G401 (cell line): ENCODE measurements around the gene SCMH1. TPM values are rescaled to one million over a fixed set of nuclear protein-coding genes. Genes with fewer than 3 reads are reported as not detected.

ENCODE experiments used
- DNase-seq: peaks from one replicate; pipeline ENCODE4 v3.0.0-alpha.2; 2015; ENCODE audit warnings: low spot score
- in situ Hi-C: cut with HindIII; loops from 2 replicates; pipeline ENCODE4 v1.10.0; 2016; ENCODE audit warnings: low sequenced_read_pairs, mixed read lengths
- total RNA-seq: library from RNA; depleted of rRNA; stranded (reverse); fragments of >200 nt; shearing (Covaris generic); gene quantifications from 2 replicates; pipeline ENCODE4 v1.2.3, GENCODE V29; 2014; rRNA removed

Gene SCMH1
- 32.1 and 39.7 TPM in 2 replicates for total RNA-seq

DNA sequence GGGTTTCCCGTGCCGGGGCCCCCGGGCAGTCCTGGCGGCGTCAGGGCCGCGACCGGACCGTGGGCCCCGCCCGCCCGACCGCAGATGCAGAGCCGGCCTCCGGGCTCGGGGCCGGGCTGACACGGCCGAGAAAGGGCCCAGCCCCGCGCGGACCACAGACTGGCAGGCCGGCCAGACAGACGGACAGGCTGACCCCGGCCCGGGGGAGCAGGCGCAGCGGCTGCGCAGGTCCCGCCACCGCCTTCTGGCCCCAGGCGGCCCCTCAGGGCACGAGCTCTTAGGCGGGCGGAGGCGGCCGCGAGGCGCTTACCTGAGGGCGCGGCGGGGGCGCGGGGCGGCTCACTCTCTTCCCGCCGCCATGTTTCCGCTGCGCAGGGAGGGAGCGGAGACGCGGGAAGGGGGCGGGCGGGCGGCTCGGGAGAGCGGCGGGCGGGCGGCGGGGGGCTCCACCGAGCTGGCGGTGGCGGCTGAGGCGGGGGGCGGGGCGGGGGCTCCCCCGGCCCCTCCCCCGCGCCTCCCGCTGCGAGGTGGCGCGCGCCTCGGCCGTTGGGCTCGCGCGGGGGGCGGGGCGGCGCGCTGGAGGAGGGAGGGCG, at the start of gene SCMH1:
Gene SCMH1 (minus strand): TSS at position 558 of the 593 bp plus-strand sequence. CDS start 56,173 bp downstream, outside the sequence.
- in situ Hi-C loops: no loop called here
- DNase-seq: peak; percentile 42

DNA sequence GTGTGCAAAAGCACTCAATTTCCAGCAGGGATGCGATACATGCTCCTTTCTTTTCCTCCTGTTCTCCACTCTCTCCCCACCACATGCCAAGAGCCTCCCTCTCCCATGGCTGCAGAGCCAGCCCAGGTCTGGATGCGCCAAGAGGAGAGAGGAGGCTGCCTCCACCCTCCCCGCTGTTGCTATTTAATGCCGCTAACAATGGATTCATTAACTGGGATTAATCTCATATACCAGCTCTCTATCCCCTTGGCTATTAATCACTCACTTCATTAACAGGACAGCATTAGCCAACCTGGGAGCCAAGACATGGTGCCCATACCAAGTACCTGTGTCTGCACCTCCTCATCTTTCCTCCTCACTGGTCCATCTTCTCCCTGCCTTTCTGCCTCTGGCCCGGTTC, 49.1 kb upstream of the SCMH1 start:
- DNase-seq: no peak
- in situ Hi-C loops: no loop called here

DNA sequence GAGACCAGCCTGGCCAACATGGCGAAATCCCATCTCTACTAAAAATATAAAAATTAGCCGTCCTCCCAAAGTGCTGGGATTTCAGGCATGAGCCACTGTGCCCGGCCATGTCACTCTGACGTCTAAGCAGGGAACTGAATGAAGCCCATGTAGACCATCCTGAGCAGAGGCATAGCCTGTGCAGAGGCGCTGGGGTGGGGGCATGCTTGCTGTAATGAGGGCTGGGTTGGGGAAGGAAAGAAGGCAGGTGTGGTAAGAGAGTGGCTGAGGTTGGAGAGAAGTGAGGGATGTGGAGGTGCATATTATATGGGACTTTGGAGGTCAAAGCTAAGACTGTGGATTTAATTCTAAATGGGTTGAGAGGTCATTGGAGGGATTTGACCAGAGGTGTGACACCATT, 47.1 kb upstream of the SCMH1 start:
- in situ Hi-C loops: no loop called here
- DNase-seq: no peak

DNA sequence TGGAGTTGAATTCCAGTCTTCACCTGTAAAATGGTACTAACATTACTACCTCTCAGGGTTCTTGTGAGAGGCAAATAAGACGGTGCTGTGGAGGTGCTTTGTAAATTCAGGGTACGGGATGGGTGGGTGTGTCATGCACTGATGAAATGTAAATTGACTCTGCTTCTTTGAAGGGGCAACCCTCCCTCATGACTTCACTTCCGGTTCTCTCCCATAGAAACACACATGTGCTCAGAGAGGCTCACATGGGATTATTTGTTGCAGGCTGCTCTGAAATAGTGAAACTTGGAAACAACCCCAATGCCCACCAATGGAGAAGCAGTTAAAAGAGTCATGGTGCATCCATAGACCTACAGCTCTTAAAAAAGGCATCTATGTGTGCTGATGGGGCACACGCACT, 44.9 kb upstream of the SCMH1 start:
- DNase-seq: no peak
- in situ Hi-C loops: no loop called here

DNA sequence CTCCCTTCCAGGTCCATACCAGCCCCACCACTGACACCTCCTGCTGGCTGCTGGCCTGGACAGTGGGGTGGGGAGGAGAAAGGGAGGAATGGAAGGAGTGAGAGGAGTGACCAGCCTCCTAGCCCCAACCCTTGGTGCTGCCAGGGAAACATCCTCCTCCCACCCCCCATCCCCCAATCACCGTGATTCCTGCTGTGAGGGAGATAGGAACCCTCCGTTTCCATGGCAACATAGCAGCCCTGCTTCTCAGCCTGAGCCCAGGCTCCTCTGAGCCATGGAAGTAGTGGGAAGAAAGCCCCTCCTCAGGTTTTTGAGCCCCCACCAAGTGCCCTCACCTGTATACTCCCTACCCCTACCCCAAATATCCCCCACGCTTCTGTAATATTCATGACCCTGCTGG, 44.4 kb upstream of the SCMH1 start:
- in situ Hi-C loops: no loop called here
- no peak for DNase-seq

DNA sequence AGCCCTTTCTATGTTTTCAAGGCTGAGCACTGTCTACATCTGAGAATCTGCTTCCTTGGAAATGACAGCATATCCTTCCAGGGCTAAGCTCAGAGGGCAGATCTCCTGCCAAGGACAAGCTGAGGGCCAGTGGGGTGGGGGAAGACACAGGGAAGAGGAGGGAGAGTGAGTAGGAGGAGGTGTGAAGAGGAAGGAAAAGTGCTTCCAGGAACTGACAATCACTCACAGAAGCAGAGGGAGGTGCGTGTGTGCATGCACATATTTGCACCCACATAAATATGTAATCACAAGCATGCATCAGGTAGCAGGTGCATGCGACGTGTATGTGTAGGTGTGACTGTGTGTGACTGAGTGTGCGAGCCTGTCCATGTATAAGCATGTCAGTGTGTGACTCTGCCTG, 43.7 kb upstream of the SCMH1 start:
- DNase-seq: no peak
- in situ Hi-C loops: no loop called here

DNA sequence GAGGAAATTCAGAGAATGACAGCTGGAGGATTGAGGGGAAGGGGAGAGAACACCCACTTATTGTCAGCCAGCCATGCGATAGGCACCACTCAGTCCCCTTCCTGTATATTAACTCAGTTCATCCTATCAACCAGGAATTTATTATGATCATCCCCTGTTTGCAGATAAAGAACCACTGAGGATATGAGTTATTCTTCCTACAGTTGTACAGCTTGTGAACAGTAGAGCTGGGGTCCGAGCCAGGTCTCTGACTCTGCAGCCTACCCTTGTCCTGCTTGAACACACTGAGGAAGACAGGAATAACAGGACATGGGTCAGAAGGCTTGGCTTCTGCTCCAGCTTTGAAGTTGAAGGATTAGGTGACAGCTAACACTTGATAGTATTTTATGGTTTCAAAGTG, 42.0 kb upstream of the SCMH1 start:
- no peak for DNase-seq
- in situ Hi-C loops: no loop called here

DNA sequence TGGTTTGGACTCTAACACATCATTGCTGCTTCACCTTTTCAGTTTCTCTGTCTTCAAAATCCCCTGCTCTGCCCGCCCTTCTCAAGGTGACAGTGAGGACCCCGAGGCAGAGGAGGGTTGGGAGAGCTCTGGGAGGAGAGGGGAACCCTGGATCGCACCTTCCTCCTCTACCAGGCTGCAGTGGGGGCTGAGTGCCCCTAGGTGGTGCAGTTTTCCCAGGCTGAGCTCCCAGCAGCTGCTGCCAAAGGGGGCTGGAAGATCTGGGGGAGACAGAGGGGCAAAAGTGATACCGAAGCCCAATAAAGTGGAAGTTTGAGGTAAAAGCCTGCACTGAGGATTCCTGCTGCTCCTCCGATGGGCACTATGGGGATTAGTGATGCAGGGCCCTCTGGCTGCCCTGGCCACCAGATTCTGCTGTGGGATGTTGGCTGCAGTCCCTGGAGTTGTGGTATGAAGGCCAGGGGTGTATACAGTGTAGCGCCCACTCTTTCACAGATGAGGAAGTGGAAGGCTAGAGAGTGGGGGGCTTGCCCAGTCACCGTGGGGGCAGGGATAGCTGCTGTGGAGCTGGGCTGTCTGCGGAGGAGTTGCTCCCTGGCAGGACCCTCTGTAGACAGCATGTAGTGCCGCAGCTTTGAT, 40.7 kb upstream of the SCMH1 start:
- in situ Hi-C loops: no loop called here
- peak; percentile 34 for DNase-seq

DNA sequence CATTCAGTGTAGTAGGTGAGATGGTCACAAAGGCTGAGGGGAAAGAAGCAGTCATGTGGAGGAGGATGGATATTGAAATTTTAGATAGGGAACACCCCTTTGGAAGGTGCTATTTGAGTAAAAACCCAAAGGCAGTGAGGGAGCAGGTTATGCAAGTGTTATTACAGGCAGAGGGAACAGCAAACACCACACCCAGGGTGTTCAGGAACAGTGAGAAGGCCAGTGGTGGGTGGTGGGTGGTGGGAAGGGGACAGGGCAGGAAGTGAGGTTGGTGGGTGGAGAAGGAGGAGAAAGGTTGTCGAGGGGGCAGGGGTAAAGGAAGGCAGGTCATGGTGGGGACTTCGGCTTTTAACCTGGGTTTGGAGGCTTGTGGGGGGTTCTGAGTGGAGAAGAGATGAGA, 39.2 kb upstream of the SCMH1 start:
- in situ Hi-C loops: no loop called here
- DNase-seq: no peak

DNA sequence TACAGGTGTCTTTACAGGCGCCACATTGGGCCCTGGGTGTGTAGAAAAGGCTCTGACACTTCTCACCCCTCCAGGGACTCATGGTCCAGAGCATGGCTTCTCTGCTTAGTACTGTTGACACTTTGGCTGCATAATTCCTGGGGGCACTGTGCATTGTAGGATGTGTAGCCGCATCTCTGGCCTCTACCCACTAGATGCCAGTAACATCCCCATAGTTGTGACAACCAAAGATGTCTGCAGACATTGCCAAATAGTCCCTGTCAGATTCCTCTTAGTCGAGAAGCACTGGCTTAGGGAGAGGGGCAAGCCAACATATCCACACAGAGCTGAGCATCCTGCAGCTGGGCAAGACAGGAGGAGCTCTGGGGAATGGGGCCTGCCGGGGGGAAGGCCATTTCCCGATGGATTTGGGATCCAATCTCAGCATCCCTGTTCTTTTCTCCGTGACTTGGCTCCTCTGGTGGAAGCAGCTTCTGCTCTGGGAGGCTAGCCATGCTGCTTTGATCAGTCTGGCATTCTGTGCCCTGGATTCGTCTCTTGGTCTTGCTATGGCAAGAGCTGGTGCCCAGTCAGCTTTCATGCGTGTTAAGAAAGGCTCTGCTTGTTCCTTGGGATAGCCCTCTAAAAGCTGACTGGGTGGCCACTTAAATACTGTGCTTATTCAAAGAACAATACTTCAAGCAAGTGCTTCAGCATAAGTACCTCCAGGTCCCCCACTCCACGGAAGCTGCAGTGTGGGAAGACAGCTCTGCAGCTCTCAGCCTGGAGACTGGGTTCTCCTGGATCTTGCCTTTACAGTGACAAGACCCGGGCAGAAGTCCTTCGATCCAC, 38.3 kb upstream of the SCMH1 start:
- peak; percentile 70 for DNase-seq
- in situ Hi-C loops: no loop called here

DNA sequence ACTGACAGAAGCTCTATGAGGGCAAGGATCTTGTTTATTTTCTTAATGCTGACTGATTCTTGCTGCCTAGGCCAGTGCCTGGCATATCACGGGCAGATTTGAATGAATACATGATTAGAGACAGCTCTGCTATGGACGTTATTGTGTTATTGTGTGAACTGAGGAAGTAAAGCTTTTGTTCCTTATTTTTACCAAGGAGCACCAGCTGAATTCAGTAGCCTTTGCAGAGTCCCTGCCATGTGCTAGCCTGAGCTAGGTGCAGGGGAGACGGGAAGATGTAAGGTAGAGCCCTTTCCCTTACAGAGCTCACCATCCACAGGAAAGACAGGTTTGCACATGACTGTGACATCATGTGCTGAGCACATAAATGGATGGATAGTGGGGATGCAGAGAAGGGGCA, 36.0 kb upstream of the SCMH1 start:
- no peak for DNase-seq
- in situ Hi-C loops: no loop called here

DNA sequence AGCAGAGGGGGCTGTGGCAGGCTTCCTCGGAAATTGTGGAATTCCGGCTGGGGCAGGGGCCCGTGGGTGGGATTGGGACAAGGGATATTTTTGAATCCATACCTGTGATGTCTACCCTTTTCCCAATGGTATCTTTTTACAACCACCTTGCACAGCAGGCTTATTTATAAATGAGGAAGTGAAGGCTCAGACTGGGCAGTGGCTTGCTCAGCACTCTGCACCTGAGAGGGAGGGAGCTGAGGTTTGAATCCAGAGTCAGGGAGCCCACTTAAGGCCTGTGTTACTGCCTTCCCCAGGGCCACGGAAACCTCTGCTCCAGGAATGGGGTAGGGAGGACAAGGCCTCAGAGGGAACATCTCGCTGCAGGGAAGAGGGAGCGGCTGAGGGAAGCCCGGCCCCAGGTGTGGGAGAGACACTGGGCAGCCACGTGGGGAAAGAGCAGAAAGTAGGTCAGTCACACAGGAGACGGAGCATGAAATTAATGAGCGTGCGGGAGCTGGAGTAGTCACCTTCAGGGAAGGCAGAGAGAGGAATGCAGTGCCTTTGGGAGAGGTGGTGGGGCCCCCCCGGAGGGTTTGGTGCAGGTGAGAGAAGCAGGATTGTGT, 35.4 kb upstream of the SCMH1 start:
- in situ Hi-C loops: no loop called here
- peak; percentile 91 for DNase-seq

DNA sequence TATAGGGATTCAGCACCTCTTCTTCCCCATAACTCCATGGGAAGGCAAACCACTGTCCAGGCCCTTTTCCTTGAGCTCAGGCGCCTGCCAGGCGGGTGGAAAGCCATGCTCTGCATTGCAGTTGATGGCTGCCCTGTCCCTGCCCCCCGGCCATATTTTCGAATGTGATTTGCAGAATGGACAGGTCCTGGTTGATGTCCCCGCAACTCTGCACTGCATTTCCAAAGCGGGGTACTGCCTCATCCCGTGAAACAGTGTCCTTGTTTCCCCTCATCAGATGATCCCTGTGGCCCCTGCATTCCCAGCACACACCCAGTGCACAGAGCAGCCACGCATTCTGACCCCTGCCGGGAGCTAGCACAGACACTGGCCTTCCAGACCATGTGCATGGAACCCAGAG, 33.7 kb upstream of the SCMH1 start:
- no peak for DNase-seq
- in situ Hi-C loops: no loop called here

DNA sequence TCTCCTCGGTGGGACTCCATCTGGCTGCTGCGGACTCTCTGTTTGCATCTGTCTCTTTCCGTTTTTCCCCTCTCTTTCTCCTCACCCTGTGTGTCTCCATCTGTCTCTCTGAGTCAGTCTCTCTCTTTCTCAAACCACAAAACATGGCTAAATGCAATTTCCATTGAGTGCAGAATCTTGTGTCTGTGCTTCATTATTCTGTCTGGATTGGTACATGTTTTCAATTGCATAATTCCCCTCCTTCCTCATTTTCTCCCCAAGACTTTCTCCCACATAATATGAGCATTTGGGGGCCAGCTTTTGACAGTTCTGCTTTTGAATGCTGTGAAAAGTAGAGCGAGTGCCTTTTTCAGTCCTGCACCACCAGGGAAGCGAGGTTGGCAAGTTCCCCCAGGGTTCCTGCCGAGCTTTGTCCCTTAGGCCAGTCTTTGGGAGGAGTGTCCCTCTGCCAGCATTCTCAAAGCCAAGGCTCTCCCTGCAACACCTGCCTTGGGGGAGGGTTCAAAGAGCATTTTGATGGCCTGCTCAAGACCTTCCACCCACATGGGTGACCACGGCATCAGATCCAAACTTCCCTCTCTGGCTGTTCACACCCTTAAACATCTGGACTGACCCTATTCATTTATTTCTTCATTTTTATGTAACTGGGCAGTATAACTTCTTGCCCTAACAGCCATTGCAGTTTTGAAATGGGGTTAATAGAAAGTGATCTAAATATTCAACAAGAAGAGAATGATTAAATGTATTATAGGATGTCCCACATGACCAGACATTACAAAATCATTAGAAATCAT, 32.8 kb upstream of the SCMH1 start:
- DNase-seq: peak; percentile 63
- in situ Hi-C loops: no loop called here

DNA sequence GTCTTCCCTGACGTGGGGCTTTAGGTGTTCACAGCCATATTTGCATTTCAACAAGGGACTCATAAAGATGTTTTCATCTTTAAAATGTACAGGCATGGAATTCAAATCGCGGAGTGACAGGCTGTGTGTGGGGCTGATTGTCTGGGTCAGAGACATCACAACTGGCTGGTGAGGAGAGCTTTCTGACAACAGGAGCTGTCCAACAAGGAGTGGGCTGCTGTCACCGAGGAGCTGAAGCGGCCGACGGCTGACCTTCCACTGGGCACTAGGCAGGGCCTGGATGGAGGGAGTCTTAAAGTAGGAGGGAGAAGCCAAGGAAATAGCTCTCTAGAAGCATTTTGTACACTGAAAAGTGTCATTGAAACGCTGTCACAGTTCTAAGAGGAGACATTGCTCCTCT, 30.5 kb upstream of the SCMH1 start:
- in situ Hi-C loops: no loop called here
- no peak for DNase-seq

DNA sequence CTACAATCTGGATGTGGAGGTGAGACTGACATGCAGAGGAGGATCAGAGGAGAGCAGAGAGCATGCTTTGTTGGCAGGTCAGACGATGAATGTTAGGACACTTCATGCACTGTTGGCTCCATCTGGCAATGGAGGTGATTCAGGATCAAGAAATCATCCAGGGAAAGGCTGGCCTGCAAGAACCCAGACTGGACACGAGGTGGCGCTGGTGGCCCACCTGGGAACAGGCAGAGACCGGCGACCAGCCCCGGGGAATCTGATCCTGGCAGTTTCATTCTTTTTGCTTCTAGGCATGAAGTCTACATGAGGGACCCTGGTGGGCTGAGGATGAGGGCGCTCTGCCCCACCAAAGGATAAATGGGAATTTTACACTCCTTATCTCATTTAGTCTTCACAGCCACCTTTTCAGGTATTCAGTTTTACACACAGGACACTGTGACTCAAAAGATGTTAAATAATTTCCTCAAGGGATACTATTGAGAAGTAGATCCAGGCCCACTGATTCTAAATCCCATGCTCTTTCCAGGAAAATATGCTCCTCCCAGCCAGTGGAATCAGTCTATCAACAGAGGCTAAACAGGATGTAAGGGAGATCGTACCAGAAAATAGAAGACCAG, 26.2 kb upstream of the SCMH1 start:
- in situ Hi-C loops: no loop called here
- peak; percentile 90 for DNase-seq

DNA sequence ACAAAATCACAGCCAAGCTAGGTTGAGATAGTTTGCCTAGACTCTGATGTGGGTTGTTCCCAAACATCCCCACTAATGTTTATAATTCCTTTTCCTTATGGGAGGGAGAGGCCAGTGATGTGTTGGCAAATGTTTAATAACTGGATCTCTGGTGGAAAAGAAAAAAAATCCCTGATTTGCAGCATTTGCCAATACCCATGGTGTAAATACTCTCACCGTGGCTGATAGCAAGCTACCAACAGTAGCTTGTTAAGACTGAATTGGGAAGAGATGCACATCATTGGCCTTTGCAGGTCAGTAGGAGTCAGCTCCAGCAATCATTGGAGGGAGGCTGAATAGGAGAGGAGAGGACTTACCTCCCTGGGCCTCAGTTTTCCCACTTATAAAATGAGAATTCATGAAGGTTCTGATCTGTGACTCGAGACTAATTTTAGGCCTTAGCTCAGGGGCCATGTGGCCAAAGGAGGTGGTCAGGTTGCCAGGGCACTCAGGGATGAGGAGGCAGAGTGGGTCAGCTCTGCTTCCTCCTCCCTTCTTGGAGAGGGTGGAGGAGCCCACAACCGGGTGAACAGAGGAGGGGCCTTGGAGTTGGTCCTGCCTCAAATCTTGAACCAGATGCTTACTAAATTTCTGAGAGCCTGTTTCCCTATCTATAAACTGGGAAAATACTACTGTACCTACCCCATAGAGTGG, 20.0 kb upstream of the SCMH1 start:
- in situ Hi-C loops: no loop called here

DNA sequence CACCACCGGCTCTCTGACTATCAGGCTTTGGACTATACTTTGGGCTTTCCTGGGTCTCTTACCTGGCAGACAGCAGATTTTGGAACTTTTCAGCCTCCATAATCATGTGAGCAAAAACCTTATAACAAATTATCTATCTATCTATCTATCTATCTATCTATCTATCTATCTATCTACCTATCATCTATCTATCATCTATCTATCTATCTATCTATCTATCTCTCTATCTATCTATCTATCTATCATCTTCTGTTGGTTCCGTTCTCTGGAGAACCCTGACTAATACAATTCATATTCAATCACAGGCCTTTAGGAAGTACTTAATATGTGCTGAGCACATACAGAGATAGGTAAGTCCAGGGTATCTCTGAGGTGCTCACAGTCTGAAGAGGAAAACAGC, 18.7 kb upstream of the SCMH1 start:
- DNase-seq: no peak
- in situ Hi-C loops: no loop called here

More for the DNA sequence above, 20.0 kb upstream of the SCMH1 start:
- DNase-seq: no peak
